HG02938 (cell line): ENCODE data around the gene SPINT3.

Experiments used
- ATAC-seq: cut with Tn5 transposase; IDR thresholded peaks from one replicate; pipeline ENCODE4 v1.9.1; 2021; ENCODE audit warnings: mild to moderate bottlenecking, moderate library complexity; ENCODE audit not compliant: unreplicated experiment

SPINT3 gene, protein sequence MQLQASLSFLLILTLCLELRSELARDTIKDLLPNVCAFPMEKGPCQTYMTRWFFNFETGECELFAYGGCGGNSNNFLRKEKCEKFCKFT

DNA sequence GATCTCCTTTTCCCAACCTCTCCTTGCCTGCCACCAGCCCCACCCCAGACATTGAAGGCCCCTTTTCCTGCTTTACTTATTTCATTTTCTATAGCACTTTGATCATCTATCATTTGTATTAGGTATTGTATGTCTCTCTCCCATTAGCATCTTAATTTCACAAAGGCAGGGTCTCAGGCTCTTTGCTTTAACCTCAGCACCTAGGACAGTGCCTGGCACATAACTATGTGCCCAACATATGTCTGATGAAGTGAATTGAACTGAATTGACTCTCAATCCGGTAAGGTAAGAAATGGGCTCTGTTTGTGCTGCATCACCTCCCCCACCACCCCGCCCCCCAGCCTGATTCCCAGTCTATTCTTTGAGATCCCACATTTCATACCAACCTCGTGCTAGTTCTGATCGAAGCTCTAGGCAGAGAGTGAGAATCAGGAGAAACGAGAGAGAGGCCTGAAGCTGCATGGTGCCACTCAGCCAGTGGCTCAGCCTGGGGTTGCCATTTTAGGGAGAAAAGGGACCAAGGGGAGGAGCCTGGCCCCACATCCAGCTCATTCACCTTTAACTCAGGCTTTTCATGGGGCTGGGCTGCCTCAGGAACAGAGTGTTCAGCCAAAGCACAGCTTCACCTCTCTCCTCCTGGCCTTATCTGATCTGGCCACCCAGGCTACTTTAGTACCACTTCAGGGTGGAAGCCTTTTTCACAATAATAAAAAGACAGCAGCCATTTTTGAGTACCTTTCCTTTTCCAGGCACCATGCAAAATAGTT is at the start of gene SPINT3:
Gene SPINT3, minus strand, starts transcription at position 476 of the 767 bp plus-strand sequence. Its CDS starts 14 bp downstream, at position 462.
- no peak for ATAC-seq

DNA sequence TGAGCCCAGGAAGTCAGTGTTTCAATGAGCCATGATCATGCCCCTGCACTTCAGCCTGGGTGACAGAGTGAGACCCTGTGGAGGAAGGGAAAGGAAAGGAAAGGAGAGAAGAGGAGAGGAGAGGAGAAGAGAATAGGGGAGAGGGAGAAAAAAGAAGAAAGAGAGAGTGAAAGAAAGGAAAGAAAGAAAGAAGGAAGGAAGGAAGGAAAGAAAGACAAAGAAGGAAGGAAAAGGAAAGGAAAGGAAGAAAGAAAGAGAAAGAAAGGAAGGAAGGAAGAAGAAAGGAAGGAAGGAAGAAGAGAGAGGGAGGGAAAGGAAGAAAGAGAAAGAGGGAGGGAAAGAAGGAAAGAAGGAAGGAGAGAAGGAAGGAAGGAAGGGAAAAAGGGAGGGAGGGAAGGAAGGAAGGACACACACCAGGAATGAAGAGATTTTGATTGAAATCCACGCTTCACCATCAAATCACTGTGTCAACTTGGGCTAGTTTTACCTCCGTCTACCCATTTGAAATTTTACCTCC is 49.4 kb upstream of the SPINT3 start:
- no peak for ATAC-seq

DNA sequence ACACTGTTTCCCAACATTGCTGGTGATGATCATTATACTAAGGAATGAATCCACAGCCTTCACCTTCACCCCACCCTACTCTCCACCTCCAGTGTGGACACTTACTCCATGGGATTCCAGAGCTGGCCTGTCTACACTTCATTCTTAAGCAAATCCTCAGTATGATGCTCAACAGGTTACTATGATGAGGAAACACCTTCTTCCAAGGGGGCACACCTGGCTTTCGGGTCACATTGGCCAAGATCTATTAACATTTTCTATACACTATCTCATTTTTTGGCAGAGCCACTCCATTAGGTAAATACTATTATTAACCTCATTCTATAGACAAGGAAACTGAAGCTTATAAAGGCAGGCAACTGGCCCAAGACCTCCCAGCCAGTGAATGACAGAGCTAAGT is 39.8 kb upstream of the SPINT3 start:
- no peak for ATAC-seq

DNA sequence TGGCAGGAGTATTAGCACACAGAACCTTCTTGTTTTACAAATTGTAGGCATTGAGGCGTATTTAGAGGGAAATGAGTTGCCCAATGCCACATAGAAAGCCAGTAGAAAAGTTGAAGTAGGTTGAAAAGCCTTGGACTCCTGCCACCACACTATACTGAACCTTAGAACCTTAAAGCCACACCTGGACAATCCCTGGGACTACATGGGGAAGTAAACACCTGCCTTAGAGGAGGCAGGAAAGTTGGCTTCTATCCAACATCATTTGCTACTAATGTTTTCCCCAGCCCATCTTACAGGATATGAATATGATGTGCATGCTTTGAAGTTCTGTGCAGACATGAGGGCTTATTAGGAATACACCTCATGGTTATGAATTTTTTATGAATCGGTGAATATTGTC is 37.0 kb upstream of the SPINT3 start:
- ATAC-seq = no peak

DNA sequence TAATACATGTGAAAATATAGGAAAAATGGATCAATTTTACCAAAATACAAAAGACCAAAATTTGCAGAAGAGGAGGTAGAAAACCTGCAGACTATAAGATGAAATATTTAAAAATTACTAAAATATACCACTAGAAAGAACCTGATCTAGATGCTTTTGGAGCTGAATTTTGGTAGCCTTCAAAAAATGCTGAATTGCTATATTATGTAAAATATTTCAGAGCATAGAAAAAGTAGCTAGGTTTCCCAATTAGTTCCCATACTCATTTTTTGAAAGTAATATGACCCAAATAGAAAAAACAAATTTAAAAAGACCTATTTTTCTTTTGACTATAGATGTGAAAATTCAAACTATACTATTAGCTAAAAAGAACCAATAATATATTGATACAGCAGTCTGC is 35.3 kb upstream of the SPINT3 start:
- no peak for ATAC-seq

DNA sequence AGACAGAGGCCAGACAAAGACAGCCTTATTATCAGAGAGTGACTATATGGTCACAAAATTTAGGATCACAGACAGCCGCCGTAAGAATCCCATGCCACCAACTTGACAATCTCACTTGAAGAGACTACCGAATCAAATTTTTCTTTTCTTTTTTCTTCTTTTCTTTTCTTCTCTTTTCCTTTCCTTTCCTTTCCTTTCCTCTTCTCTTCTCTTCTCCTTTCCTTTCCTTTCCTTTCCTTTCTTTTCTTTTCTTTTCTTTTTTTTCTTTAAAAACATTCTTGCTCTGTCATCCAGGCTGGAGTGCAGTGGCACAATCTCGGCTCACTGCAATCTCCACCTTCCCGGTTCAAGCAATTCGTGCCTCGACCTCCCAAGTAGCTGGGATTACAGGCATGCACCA is 33.0 kb upstream of the SPINT3 start:
- no peak for ATAC-seq

DNA sequence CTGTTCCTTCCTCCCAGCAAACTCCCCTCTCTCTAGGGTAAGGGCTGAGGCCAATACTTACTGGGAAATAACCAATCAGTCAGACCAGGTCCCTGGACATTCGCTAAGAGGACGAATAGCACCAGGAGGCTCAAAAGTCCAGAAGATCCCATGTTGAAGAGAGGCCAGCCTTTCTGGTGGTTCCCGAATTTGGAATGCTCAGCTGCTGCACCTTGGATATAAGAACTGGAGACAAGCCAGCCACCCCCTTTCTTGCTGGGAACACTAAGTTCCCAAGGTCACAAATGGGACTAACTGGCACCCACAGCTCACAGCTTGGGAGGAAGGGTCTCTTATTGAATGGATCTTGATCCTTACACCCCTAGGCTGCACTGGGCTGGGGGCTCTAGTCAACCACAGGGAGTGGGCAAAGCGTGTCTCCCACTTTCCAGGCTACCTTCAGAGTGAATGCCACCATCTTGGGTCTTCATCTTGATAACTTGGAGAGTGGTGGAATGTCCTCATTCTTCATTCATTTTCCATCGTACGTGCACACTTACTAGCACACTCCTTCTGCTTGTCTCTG is 31.9 kb upstream of the SPINT3 start, which contains the start of gene EPPIN:
Gene EPPIN, minus strand, starts transcription at position 196 of the 565 bp plus-strand sequence. Its CDS starts 44 bp downstream, at position 152.
- no peak for ATAC-seq

DNA sequence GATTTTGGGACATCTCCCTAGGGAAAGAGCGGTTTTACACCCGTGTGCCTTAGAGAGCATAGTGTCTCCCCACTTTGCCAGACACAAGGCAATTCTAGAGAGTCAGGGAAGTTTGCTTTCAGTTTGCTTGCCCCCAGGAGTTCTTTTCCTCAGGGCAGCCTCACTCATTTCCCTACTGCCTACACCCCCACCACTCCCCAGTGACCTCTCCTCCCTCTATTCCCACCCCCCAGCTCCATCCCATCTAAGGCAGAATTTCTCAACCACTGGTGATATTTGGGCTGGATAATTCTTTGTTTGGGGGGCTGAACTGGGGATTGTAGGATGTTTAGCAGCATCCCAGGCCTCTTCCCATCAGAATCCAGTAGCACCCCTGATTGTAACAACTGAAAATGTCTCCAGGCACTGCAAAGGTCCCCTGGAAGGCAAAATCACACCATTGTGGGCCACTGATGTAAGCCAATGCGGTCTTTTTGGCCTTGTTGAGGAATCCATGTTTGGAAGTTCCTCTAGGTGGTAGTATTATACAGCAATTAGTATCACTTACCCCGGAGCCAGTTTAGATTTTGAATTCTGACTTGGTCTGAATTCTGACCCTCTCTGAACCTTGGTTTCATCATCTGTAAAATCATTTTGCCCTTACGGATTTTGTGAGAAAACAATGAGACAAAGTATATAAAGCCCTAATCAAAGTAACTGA is 30.5 kb upstream of the SPINT3 start:
- ATAC-seq = no peak

DNA sequence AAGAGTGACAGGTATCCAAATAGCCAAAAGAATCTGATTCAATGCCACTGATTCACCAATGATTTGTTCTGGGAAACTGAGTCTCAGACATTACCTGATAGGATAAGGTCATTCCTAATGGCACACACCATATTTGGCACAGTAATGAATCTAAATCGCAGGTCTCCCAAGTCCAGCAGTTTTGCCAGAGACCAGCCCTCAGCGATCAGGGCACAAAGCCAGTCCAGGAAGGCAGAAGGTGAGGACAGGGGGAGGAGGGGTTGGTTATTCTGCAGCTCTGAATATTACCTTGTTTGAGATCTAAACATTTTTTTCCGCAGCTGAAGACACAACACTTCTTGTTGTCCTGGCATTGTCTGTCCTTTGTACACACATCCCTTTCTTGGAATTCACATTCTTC is 29.9 kb upstream of the SPINT3 start:
- ATAC-seq = no peak

DNA sequence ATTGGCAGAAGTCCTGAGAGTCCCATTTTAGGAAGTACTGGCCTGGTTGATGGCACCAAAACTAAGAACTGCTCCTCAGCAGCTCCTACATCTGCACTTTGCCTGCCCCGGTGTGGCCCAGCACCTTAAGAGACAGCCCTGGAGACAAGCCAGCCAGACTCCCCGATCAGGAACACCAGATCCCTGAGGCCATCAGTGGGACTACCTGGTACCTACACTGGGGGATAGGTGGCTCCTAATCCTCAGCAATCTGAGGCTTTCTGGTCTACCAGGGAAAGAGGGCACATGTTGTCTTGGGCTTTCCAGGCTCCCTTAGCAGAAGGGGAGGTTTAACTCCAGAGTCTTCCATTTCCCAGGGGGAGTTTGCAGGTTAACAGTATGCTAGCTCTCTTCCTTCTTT is 24.0 kb upstream of the SPINT3 start, which contains the start of gene WFDC6:
Gene WFDC6, minus strand, starts transcription at position 101 of the 400 bp plus-strand sequence. Its CDS starts 75 bp downstream, at position 26.
- no peak for ATAC-seq

DNA sequence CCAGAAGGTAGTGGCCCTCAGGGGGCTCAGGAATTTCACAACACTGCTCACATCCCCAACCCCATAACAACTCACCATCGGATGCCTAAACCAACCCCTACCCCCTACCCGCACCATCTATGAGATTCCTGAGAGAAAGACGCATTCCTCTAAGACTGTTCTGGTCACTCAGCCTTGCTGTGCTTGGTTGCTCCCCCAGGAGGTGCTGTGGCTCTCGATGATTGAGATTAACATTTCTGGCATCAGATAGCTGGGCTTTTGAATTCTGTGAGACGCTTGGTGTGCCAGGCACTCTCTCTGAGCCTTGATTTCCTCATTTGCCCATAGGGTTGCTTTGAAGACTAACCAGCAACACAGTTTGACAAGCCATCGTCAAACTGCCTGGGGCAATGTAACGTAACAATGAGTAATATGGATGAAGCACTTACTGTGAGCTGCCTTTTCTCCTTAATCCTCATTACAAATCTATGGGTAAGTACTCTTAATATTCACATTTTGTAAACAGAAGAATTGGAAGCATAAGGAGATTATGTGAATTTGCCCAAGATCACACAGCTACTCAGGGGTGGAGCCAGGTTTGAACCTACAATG is 22.9 kb upstream of the SPINT3 start:
- ATAC-seq = no peak

DNA sequence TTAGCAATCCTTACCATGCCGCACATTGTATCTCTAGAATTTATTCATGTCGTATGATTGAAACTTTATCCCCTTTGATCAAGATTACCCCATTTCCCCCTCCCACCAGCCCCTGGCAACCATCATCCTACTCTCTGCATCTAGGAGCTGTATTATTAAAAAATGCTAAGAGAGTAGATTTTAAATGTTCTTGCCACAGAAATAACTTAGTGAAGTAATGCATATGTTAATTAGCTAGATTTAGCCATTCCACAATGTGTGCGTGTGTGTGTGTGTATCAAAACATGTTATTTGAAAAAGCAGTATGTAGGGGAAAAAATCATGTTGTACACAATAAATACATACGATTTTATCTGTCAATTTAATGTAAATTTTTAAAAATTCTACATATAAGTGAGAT is 11.9 kb upstream of the SPINT3 start:
- no peak for ATAC-seq

DNA sequence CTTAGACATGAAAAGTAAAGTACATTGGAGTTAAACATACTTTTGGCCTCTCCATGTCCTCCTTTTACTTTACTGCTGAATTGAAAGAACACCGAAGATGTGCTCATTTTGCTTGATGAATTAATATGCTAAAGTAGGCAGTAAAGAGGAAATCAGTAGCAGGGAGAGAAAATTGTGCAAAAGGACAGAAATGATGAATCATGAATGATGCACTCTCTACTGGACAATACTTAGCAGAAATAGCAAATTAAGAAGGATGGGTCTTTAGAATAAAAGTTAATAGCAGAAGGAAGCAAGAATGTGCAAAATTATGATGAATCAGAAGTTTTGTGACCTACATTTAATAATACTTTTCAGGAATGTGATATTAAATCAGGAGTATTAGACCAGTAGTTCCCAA is 8.4 kb upstream of the SPINT3 start:
- ATAC-seq = no peak

DNA sequence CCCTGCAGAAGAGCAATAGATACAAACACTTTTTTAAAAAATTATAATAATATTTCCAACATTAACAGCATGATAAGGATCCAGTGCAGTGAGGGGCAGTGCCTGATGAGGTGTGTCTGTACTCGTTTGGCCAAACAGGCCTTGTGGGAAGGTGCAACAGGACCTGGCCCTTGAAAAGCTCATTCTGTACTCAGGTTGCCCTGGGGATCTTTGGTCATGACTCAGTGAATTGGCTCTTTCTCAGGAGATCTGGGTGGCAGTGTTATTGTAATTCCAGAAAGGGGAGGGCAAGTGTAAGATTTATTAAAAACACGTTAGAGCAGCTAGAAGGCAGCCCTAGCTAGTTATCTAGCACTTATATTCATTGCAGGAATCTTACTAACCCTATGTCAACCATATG is 2.9 kb upstream of the SPINT3 start:
- ATAC-seq = no peak

DNA sequence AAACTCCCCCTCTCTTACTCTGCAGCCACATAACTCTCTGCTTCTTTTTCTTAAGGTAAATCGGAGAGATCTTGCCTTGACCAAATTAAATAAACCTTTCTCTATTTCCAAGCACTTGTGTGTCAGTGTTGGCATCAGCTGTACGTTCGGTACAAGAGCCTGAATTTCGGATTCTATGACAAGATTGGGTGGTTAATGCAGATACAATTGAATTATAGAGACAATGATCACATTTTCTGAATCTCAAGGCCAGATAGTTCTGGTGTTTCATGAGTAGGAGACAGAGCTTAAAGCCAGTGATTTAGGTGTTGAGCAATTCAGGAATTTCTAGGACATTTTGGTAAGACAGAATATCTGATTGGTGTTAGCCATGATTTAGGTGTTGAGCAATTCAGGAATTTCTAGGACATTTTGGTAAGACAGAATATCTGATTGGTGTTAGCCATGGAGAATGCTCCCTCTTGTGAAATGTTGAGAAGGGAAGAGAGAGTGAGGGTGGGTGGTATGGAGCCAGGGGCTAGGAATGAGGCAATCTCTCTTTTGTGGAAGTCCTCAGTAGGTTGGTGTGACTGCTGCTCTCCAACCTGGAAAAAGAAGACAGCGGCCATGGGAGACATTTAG is 5.1 kb downstream of the SPINT3 start:
- no peak for ATAC-seq

DNA sequence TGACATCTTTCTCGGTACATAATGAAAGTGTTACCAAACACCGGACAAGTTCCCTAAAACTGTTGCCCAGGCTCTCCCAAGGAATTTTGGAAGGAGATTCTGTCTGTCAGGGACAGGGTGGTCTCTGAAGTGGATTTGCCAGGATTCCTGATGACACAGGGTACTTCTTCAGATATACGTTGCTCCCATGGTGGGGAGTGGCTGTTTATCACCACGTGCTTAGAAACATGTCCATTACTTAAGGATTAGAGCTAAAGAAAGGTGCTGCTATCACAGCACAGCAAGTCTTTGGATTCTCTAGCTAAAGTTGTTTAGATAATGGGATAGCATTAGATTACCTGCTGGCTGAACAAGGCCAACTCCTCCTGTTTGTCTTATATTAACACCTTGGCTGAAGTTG is 6.3 kb downstream of the SPINT3 start:
- no peak for ATAC-seq

DNA sequence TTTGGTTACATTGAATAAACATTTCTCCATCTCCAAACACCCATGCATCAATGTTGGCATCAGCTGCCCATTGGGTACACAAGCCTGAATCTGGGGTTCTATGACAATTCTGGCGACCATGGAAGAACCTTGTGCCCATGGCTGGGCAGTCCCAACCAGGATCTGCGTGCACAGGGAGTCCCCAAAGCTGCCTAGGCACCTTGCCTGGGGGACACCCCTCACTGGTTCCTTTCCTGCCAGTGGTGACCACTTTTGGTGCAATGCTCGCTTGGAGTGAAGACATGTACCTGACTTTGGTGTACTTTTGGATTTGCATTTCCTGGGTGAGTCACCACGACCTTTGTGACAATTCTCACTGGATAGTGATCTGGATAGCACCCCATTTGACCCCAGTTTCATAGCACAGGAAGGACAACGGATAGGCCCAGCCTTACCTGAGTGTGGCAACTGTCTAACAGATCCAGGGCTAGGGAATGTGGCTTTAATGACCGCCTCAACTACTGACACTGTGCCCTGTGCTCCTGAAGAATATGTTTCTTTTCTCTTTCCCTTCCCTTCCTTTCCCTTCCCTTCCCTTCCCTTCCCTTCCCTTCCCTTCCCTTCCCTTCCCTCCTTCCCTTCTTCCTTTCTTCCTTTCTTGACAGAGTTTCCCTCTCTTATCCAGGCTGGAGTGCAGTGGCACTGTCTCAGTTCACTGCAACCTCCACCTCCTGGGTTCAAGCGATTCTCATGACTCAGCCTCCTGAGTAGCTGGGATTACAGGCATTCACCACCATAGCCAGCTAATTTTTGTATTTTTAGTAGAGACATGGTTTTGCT is 7.1 kb downstream of the SPINT3 start:
- ATAC-seq = no peak

DNA sequence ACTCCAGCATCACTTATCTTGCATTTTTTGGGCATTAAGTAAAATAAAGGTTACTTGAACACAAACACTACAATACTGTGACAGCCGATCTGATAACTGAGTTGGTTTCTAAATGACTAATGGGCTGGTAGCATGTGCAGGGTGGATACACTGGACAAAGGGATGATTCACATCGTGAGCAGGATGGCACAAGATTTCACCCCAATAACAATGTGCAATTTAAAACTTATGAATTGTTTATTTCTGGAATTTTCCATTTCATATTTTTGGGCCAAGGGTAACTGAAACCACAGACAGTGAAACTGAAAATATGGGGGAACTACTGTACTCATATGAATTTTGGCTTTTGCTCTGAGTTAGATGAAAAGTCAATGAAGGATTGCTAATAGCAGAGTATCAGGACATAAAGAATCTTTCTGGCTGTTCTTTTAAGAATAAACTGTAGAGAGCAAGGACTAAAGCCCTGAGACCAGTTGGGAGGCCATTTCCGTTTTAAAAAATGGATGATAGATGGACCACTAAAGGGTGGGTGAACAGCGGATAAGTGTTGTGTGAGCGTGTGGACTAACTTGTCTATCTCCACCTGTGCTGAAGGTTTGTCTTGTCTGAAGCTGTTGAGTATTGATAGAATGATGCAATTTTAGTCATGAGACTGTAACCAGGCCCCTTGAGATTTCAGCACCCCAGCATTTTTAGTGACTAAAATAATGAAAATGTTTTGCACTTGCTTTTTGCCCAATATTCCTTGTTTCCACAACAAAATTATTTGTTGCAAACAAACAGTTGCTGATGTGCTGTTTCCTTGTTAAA is 8.2 kb downstream of the SPINT3 start:
- no peak for ATAC-seq

DNA sequence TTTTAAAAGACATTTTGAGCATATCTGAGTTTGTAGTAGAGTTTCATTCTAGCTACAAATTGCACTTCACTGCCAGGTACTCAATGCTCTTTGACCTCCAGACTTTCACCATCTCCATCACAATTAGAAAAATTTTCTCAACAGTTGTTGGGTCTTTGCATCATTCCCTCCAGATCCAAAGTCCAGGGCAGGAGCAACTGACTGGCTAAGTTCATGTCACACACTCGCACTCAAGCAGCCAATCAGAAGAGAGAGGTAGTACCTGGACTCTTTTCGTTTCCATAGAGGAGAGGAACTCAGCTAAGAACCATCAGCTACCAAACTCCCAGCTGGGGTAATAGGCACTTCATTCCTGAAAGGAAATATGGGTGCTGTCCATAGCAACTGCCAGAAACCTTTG is 9.0 kb downstream of the SPINT3 start:
- ATAC-seq = no peak
